ENCODE results near the gene CAMTA1.
"Not testable (repeated sequence)": the region's sequence is repeated elsewhere in the genome, so short reads cannot be mapped to it uniquely, and the experiment has no call there.

The CAMTA1 gene

DNA sequence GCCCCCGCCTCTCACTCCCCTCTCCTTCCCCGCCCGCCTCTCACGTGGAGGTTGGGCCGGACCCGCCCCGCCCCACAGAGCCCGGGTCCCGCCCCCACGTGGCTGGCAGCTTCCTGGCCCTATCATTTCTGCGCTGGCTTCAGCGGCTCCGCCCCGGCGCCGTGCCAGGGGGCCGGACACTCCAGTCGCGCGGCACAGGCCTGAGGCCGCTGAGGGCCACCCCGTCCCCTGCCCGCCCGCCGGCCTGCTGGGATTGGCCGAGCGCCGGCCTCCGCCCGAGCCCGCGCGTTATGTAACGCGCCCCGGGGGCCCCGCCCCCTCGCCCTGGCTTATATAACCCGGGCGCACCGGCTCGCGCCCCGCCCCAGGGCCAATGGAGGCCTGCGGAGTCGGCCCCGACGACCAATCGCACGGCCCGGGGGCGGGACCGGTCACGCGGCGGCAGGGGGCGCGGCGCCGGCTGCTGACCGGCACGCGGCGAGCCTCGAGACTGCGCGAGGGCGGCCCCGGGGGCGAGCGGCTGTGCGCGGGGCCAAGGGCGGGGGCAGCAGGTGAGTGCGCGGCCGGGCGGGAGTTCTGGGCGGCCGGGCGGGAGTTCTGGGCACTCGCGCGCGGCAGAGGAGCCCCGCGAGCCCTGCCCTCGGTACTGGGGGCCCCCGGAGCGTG, 998.7 kb downstream of the CAMTA1 start, which contains the start of gene PER3:
Gene PER3 (plus strand): TSS at position 466 of the 666 bp plus-strand sequence. CDS start 587 bp downstream, outside the sequence.
- in situ Hi-C loops (cut with MboI; ENCODE audit: low sequenced_read_pairs) = no loop called here

DNA sequence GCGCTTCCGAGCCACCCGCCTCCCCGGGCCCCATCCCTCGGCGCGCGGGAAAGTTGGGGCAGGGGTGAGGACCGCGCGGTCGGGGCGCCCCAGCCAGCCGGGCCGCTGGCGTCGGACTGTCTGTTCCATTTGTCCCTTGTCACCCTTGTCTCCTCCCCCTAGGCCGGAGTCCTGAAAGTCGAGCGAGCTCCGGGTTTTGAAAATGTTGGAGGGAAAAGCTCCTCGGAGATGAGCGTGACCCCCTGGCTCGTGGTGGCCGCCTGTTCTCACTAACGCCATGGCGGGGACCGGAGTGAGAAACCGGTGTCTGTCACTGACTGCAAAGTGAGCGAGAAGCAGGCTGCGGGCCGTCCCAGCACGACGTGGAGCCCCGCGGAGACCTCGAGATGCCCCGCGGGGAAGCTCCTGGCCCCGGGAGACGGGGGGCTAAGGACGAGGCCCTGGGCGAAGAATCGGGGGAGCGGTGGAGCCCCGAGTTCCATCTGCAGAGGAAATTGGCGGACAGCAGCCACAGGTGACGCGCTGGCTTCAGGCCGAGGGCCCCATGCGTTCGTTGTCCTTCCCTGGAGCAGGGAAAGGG, 999.3 kb downstream of the CAMTA1 start:
- in situ Hi-C loops (cut with MboI; ENCODE audit: low sequenced_read_pairs) = no loop called here

DNA sequence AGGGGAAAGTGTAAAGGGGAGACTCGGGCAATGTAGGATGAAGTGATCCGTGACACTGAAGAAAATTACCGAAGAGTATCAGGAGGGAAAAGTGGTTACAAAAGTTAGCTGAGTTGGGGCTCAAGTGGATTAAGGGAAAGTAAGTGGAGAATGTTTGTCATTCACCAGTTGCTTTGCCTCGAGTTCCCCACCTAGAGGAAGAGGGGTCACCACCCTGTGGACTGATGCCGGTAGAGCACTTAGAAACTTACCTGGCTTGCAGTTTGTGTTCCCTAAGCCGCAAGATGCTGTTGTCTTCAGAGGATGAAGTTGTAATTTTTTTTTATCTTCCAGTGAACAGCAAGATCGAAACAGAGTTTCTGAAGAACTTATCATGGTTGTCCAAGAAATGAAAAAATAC, 999.9 kb downstream of the CAMTA1 start:
- in situ Hi-C loops (cut with MboI; ENCODE audit: low sequenced_read_pairs) = no loop called here

DNA sequence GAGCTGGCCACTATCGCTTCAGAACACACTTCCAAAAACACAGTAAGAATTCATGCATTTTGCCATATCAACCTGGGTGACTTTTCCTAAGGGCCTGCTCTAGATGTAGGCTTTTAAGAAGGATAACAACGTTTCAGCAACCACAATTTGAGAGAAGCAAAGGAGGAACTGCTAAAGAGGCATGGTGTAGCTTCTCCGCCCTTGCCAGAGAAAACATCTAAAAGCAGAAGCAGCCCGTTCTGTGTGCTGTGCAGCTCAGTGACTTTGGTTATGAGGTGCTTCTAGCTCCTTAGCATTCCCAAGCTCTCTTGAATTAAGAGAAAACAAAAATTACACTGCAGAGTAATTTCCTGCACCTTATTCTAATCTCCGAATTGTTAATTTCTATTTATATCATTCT, 1001.5 kb downstream of the CAMTA1 start:
- in situ Hi-C loops (cut with MboI; ENCODE audit: low sequenced_read_pairs) = no loop called here

DNA sequence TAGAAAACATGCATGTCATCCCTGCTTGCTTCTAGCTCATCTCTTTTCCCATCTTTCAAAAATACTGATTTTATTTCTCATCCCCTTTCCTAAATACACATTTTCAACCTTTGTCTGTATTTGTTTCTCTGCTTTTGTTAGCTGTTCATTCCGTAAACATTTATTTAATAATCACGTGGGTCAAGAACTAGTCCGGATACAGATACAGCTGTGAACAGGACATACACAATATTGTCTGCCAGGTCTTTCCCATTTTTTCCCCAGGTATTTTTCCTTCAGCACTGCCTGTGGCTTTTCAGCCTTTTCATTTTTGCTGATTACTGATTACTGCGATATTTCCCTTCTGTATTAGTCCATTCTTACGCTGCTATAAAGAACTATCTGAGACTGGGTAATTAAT, 1004.6 kb downstream of the CAMTA1 start:
- in situ Hi-C loops (cut with MboI; ENCODE audit: low sequenced_read_pairs) = no loop called here

DNA sequence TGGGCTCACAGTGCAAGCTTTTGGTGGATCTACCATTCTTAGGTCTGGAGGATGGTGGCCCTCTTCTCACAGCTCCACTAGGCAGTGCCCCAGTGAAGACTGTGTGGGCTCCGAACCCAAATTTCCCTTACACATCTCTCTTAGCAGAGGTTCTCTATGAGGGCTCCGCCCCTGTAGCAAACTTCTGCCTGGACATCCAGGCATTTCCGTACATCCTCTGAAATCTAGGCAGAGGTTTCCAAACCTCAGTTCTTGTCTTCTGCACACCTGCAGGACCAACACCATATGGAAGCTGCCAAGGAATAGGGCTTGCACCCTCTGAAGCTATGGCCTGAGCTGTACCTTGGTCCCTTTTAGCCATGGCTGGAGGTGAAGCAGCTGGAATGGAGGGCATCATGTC, 1005.8 kb downstream of the CAMTA1 start:
- in situ Hi-C loops (cut with MboI; ENCODE audit: low sequenced_read_pairs) = not testable (repeated sequence)

DNA sequence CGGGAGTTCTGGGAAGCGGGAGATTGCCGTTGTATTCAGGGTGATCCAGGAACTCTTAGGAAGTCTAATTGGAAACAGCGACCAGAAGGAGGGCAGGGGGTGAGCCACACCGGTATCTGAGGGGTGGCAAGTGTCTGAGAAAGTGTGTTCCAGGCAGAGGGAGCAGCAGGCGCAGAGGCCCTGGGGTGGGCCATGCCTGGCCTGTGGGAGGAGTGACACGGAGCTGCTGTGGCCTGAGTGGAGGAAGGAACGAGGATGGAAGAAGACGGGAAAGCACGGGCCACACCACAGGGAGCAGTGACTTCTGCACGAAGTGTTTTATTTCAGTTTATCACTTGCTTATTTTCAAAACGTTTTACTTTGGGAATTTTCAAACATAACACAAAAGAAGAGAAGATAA, 1010.2 kb downstream of the CAMTA1 start:
- in situ Hi-C loops (cut with MboI; ENCODE audit: low sequenced_read_pairs) = no loop called here

DNA sequence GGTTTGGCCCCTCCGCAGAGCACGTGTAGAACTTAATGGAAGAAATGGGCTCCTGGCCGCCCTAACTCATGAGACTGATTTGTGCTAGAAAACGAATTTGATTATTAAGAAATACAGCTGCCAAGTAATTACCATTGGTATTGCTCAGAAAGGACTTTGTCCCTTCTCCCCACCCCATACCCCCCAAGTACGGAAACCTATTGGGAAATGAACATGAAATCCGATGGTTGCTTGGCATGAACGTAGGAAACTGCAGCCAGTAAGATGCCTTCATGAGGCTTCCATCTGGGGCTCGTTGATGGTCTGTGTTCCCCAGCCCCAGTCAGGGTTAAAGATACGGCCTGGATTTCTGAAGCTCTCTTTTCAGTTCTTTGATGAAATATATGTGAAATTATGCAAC, 1020.2 kb downstream of the CAMTA1 start:
- in situ Hi-C loops (cut with MboI; ENCODE audit: low sequenced_read_pairs) = no loop called here

DNA sequence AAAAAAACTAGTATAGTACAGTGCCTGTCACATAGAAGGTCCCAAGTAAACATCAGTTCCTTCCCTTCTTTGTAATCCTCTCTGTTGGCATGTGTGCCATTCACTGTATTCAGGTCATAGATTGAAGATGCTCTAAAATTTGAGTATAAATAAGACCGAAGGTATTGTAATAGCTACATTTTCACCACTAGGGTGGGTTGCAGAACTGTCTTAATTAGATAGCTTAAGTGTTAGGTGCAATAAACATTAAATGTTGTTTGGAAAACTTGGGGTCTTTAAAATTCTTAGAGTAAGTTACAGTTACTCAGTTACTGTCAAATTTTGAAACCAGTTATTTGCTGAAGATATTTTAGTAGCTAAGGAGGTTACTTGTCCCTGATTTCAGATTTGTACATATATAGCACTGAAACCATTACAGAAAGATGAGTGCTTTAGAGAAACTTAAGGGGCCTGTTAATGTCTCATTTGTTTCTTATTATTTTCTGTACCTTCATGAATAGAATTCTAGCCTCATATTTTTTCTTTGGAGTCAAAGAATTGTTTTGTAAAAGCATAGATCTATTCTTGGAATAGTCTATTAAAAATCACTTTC, 1023.1 kb downstream of the CAMTA1 start:
- in situ Hi-C loops (cut with MboI; ENCODE audit: low sequenced_read_pairs) = no loop called here

DNA sequence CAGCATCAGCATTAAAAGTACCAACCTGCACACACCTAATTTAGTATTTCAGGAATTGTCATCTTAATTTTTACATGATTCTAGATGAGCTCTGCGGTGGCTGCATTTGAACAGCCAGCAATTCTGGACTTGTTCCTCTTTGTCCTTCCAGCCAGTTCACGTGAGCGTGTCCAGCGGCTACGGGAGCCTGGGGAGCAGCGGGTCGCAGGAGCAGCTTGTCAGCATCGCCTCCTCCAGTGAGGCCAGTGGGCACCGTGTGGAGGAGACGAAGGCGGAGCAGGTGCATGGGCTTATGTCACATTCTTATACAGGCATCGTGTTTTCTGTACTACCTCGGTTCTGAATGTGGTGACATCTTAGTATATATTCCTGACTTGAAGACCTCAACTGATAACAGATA, 1024.5 kb downstream of the CAMTA1 start:
- in situ Hi-C loops (cut with MboI; ENCODE audit: low sequenced_read_pairs) = no loop called here

DNA sequence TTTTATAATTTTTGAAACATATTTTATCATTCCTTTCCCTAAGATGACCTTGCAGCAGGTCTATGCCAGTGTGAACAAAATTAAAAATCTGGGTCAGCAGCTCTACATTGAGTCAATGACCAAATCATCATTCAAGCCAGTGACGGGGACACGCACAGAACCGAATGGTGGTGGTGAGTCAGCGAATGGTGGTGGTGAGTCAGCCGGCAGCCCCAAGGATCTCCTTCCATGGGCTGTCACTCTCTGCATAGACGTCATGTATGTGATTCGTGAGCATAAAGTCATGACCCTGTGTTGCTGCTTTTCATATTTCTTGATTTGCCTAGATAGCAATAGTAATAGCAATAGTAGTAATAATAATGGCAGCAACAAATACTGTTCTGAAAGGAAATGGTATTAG, 1025.1 kb downstream of the CAMTA1 start:
- in situ Hi-C loops (cut with MboI; ENCODE audit: low sequenced_read_pairs) = no loop called here

DNA sequence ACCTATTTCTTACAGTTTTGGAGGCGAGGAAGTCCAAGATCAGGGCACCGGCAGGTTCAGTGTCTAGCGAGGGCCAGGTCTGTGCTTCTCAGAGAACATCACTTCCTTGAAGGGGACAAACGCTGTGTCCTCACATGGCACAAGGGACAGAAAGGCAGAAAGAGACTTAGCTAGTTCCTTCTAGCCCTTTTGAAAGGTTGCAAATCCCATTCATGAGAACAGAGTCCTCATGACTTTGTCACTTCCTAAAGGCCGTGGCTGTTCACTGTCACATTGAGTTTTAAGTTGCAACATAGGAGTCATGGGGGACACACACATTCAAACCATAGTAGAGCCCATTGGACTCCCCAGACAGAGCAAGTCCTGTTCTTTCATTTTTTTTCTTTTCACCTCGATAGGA, 1026.2 kb downstream of the CAMTA1 start:
- in situ Hi-C loops (cut with MboI; ENCODE audit: low sequenced_read_pairs) = no loop called here

DNA sequence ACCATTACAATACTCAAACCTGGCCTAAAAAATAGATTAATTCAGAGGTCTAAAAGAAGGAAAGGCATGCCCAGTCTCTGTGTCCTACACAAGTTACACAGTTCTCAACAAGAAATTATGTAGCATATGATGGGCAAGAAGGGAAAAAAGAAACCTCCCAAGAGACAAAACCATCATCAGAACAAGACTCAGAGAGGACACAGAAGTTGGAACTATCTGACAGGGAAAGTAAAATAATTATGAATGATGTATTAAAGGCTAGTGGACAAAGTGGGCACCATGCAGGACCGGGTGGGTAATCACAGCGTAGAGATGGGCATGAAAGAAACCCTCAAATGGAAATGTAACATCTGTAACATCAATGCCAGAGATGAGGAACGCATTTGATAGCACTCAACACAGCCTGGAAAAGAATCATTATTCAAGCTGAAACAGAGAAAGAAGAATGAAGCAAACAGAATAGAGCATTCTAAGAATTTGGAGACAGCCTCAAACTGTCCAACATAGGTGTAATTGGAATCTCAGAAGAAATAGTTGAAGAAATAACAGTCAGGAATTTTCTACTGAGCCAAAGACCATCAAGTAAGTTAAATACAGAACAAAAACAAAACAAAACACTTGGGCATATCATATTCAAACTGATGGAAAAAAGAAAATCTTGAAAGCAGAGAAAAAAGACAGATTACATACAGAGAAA, 1028.6 kb downstream of the CAMTA1 start:
- in situ Hi-C loops (cut with MboI; ENCODE audit: low sequenced_read_pairs) = no loop called here
